GM19193 (cell line): ENCODE results near the gene UVRAG.
A peak's percentile ranks its signal among the peaks of the same experiment; 100 is the strongest.

Experiments used
- POLR2A ChIP-seq: IDR thresholded peaks from 4 replicates; pipeline ENCODE4 v1.6.1; 2011; ENCODE audit not compliant: insufficient read depth, insufficient read length; ENCODE audit errors: extremely low read depth

UVRAG gene

GRCh38 chr11:75780888-75781287 is 34.1 kb upstream of the UVRAG start:
- TF ChIP-seq POLR2A, result no peak

- TF ChIP-seq POLR2A, result no peak
Observed at GRCh38 chr11:75781296-75781695, 33.7 kb upstream of the UVRAG start.

GRCh38 chr11:75781831-75782230 is 33.2 kb upstream of the UVRAG start:
- no peak for TF ChIP-seq POLR2A

GRCh38 chr11:75782540-75783263 is 32.3 kb upstream of the UVRAG start:
- no peak for TF ChIP-seq POLR2A

- TF ChIP-seq POLR2A, result no peak
Observed at GRCh38 chr11:75783416-75784084, 31.5 kb upstream of the UVRAG start.

- no peak for TF ChIP-seq POLR2A
Observed at GRCh38 chr11:75784085-75784478, 30.9 kb upstream of the UVRAG start.

- no peak for TF ChIP-seq POLR2A
Observed at GRCh38 chr11:75784506-75784905, 30.5 kb upstream of the UVRAG start.

GRCh38 chr11:75785187-75785586 is 29.8 kb upstream of the UVRAG start:
- TF ChIP-seq POLR2A, result no peak

GRCh38 chr11:75786101-75786736 is 28.8 kb upstream of the UVRAG start:
- peak; percentile 39 for TF ChIP-seq POLR2A

GRCh38 chr11:75789521-75789920 is 25.5 kb upstream of the UVRAG start:
- TF ChIP-seq POLR2A, result no peak

- TF ChIP-seq POLR2A, result no peak
Observed at GRCh38 chr11:75790986-75791385, 24.0 kb upstream of the UVRAG start.

GRCh38 chr11:75792127-75792731 is 22.8 kb upstream of the UVRAG start:
- no peak for TF ChIP-seq POLR2A

- no peak for TF ChIP-seq POLR2A
Observed at GRCh38 chr11:75792997-75793800, 21.8 kb upstream of the UVRAG start.

- TF ChIP-seq POLR2A, result no peak
Observed at GRCh38 chr11:75793966-75794365, 21.0 kb upstream of the UVRAG start.

- TF ChIP-seq POLR2A, result no peak
Observed at GRCh38 chr11:75795276-75796090, 19.5 kb upstream of the UVRAG start.

- no peak for TF ChIP-seq POLR2A
Observed at GRCh38 chr11:75796091-75796435, 18.9 kb upstream of the UVRAG start.
